Stimulated activated CD8-positive, alpha-beta memory T cell treated with anti-CD3 and anti-CD28 coated beads, Interleukin-4, amount 100 ng/mL, for 4 hours (primary cell): ENCODE results near the gene H1-8.
"Not testable (repeated sequence)": the region's sequence is repeated elsewhere in the genome, so short reads cannot be mapped to it uniquely, and the experiment has no call there.

Experiments
- DNase-seq, 2 donors: peaks; one replicate each; pipeline ENCODE4 v3.0.0-alpha.2; 2020; ENCODE audit warnings: low read depth in 2 of 2, low spot score in 1 of 2

Gene H1-8

GRCh38 chr3:129515108-129515820 lies 27.7 kb upstream of the H1-8 start:
- not testable (repeated sequence) for DNase-seq

GRCh38 chr3:129515821-129516432 lies 27.0 kb upstream of the H1-8 start:
- DNase-seq: not testable (repeated sequence)

- DNase-seq: no peak
Observed at GRCh38 chr3:129517516-129517915, 25.5 kb upstream of the H1-8 start.

- DNase-seq: no peak
Observed at GRCh38 chr3:129518038-129518561, 24.9 kb upstream of the H1-8 start.

- DNase-seq: no peak
Observed at GRCh38 chr3:129518581-129518980, 24.4 kb upstream of the H1-8 start.

GRCh38 chr3:129519449-129519848 lies 23.5 kb upstream of the H1-8 start:
- no peak for DNase-seq

- no peak for DNase-seq
Observed at GRCh38 chr3:129519896-129520715, 22.9 kb upstream of the H1-8 start.

- no peak for DNase-seq
Observed at GRCh38 chr3:129520960-129521359, 22.0 kb upstream of the H1-8 start.

GRCh38 chr3:129521611-129522010 lies 21.4 kb upstream of the H1-8 start:
- DNase-seq: no peak

GRCh38 chr3:129522953-129523352 lies 20.0 kb upstream of the H1-8 start:
- no peak for DNase-seq

GRCh38 chr3:129524081-129524480 lies 18.9 kb upstream of the H1-8 start:
- no peak for DNase-seq

GRCh38 chr3:129525341-129525968 lies 17.5 kb upstream of the H1-8 start:
- DNase-seq: no peak

GRCh38 chr3:129526121-129526900 lies 16.7 kb upstream of the H1-8 start:
- no peak for DNase-seq

GRCh38 chr3:129527262-129527661 lies 15.7 kb upstream of the H1-8 start:
- DNase-seq: no peak

- no peak for DNase-seq
Observed at GRCh38 chr3:129528589-129529100, 14.3 kb upstream of the H1-8 start, which contains the start of gene RHO. RHO (plus strand) TSS chr3:129528639; CDS start chr3:129528734, 95 bp downstream.

GRCh38 chr3:129529436-129530210 lies 13.4 kb upstream of the H1-8 start:
- no peak for DNase-seq

- no peak for DNase-seq
Observed at GRCh38 chr3:129530251-129530791, 12.7 kb upstream of the H1-8 start.

GRCh38 chr3:129530821-129531220 lies 12.2 kb upstream of the H1-8 start:
- DNase-seq: no peak

GRCh38 chr3:129531699-129532098 lies 11.3 kb upstream of the H1-8 start:
- no peak for DNase-seq
